Measurements from ENCODE around the gene NDUFB10.

NDUFB10 gene

GRCh38 chr16:1917056-1917664, 42.2 kb upstream of the NDUFB10 start:
- Histone ChIP-seq H3K9me2 (replicated peaks; ENCODE audit: control insufficient read depth, low read length) (no peaks in the 10 kb centered on the region), H3K27ac (ENCODE audit: low read depth, low read length) (no peak overlapping the region), H3K27me3 (ENCODE audit: control insufficient read depth, low read length) (no peaks in the 10 kb centered on the region; the same call in 1 of the 2 replicates), H3K36me3 (ENCODE audit: control insufficient read depth, low read length) (no peaks in the 10 kb centered on the region), H3K9me3 (ENCODE audit: control insufficient read depth, insufficient read depth, low read length) (no peaks in the 10 kb centered on the region), H3F3A (ENCODE audit: control insufficient read depth, insufficient read depth) (no peaks in the 10 kb centered on the region), H3K4me1 (ENCODE audit: control insufficient read depth, low read length) (no peaks in the 10 kb centered on the region), H4K20me1 (ENCODE audit: control insufficient read depth, insufficient read depth, low read depth, low read length) (no peaks in the 10 kb centered on the region), H3K4me3 (ENCODE audit: low read length) (no peak overlapping the region), H3K4me2 (ENCODE audit: low read length) (no peak overlapping the region), H3K79me2 (ENCODE audit: control insufficient read depth, low read length) (no peaks in the 10 kb centered on the region)
- TF ChIP-seq CTCF (IDR thresholded peaks at IDR 0.05; ENCODE audit: low read depth, low read length, poor library complexity, severe bottlenecking) = no peak
- no peak for TF ChIP-seq EZH2phosphoT487 (IDR thresholded peaks at IDR 0.05; ENCODE audit: borderline replicate concordance, low read length)

- TF ChIP-seq EZH2phosphoT487 (IDR thresholded peaks at IDR 0.05; ENCODE audit: borderline replicate concordance, low read length) = no peak
- no peak for TF ChIP-seq CTCF (IDR thresholded peaks at IDR 0.05; ENCODE audit: low read depth, low read length, poor library complexity, severe bottlenecking)
- Histone ChIP-seq H3K36me3 (ENCODE audit: control insufficient read depth, low read length) (no peaks in the 10 kb centered on the region), H3K27me3 (ENCODE audit: control insufficient read depth, low read length) (no peaks in the 10 kb centered on the region; the same call in 1 of the 2 replicates), H3K4me2 (ENCODE audit: low read length) (no peak overlapping the region), H3K9me3 (ENCODE audit: control insufficient read depth, insufficient read depth, low read length) (no peaks in the 10 kb centered on the region), H3K79me2 (ENCODE audit: control insufficient read depth, low read length) (no peaks in the 10 kb centered on the region), H3K4me3 (ENCODE audit: low read length) (no peak overlapping the region), H3F3A (ENCODE audit: control insufficient read depth, insufficient read depth) (no peaks in the 10 kb centered on the region), H3K4me1 (ENCODE audit: control insufficient read depth, low read length) (no peaks in the 10 kb centered on the region), H3K27ac (ENCODE audit: low read depth, low read length) (no peak overlapping the region), H4K20me1 (ENCODE audit: control insufficient read depth, insufficient read depth, low read depth, low read length) (no peaks in the 10 kb centered on the region), H3K9me2 (replicated peaks; ENCODE audit: control insufficient read depth, low read length) (no peaks in the 10 kb centered on the region)
These were observed 41.5 kb upstream of the NDUFB10 start for GRCh38 chr16:1917665-1918350.

- Histone ChIP-seq H3K27ac (ENCODE audit: low read depth, low read length) (no peak within 1 kb of the TSS), H3K9me2 (replicated peaks; ENCODE audit: control insufficient read depth, low read length) (no peaks in the 10 kb centered on the region), H3K4me3 (ENCODE audit: low read length) (no peak within 1 kb of the TSS), H3K36me3 (ENCODE audit: control insufficient read depth, low read length) (no peaks in the 10 kb centered on the region), H3K9me3 (ENCODE audit: control insufficient read depth, insufficient read depth, low read length) (no peaks in the 10 kb centered on the region), H3K4me1 (ENCODE audit: control insufficient read depth, low read length) (no peaks in the 10 kb centered on the region), H3K4me2 (ENCODE audit: low read length) (no peak within 1 kb of the TSS), H3K27me3 (ENCODE audit: control insufficient read depth, low read length) (no peaks in the 10 kb centered on the region; the same call in 1 of the 2 replicates), H3F3A (ENCODE audit: control insufficient read depth, insufficient read depth) (no peaks in the 10 kb centered on the region), H4K20me1 (ENCODE audit: control insufficient read depth, insufficient read depth, low read depth, low read length) (no peaks in the 10 kb centered on the region), H3K79me2 (ENCODE audit: control insufficient read depth, low read length) (no peaks in the 10 kb centered on the region)
- TF ChIP-seq EZH2phosphoT487 (IDR thresholded peaks at IDR 0.05; ENCODE audit: borderline replicate concordance, low read length) = no peak
- TF ChIP-seq CTCF (IDR thresholded peaks at IDR 0.05; ENCODE audit: low read depth, low read length, poor library complexity, severe bottlenecking) = no peak
These were observed 40.7 kb upstream of the NDUFB10 start, which contains the start of gene HS3ST6 for GRCh38 chr16:1918351-1919326. Gene HS3ST6 (minus strand): TSS chr16:1918415. CDS start chr16:1918323, 92 bp downstream.
